ENCODE data around the gene CLCN7. TPM values are rescaled to one million over a fixed set of nuclear protein-coding genes. Genes with fewer than 3 reads are reported as not detected.

CLCN7 gene
- total and polyA plus RNA-seq, 8 donors: 8.7 to 489 (median 55.1) TPM

GRCh38 chr16:1425616-1426370, 49.0 kb downstream of the CLCN7 start:
- no peaks in the 10 kb centered on the region for H3K27me3 ChIP-seq
- H3K36me3 ChIP-seq: no peaks in the 10 kb centered on the region
- no peaks in the 10 kb centered on the region for H3K9me3 ChIP-seq
- WGBS, 5 donors: 80 to 88% (median 83%) methylated on average over 10 to 16 of the region's 16 CpGs
- TF ChIP-seq, protein P1, sequence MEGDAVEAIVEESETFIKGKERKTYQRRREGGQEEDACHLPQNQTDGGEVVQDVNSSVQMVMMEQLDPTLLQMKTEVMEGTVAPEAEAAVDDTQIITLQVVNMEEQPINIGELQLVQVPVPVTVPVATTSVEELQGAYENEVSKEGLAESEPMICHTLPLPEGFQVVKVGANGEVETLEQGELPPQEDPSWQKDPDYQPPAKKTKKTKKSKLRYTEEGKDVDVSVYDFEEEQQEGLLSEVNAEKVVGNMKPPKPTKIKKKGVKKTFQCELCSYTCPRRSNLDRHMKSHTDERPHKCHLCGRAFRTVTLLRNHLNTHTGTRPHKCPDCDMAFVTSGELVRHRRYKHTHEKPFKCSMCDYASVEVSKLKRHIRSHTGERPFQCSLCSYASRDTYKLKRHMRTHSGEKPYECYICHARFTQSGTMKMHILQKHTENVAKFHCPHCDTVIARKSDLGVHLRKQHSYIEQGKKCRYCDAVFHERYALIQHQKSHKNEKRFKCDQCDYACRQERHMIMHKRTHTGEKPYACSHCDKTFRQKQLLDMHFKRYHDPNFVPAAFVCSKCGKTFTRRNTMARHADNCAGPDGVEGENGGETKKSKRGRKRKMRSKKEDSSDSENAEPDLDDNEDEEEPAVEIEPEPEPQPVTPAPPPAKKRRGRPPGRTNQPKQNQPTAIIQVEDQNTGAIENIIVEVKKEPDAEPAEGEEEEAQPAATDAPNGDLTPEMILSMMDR (IDR thresholded peaks at IDR 0.05): no peak
- TF ChIP-seq POLR2A (IDR thresholded peaks at IDR 0.05): no peak
- TF ChIP-seq EP300 (IDR thresholded peaks at IDR 0.05): no peak
- peaks cover 23 to 38% (median 35%) of the 10 kb centered on the region in 4 donors for H3K4me1 ChIP-seq
- no peak overlapping the region for H3K27ac ChIP-seq
- intact Hi-C loops (cut with DNase I; ENCODE audit: low total_unique reads): no loop called here
- no peak overlapping the region for H3K4me3 ChIP-seq
- no peak for DNase-seq

DNA sequence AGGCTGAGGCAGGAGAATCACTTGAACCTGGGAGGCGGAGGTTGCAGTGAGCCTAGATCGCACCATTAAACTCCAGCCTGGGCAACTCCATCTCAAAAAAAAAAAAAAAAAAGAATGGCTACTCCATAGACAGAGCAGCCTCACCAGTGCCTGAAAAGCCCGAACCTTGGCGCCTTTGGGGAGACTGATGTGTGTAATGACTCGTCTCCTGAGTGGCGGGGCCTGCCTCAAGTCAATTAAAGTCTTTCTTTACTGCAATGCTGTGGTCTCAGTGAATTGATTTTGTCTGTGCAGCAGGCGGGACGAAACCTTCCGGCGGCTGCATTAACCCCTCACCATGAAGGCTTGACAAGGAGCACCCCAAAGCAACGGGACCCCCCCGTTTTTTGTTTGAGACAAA, 50.8 kb downstream of the CLCN7 start:
- Histone ChIP-seq H3K4me1 (peaks cover 17 to 35% (median 30%) of the 10 kb centered on the region in 4 donors), H3K36me3 (no peaks in the 10 kb centered on the region), H3K27ac (no peak overlapping the region), H3K27me3 (no peaks in the 10 kb centered on the region), H3K9me3 (no peaks in the 10 kb centered on the region), H3K4me3 (no peak overlapping the region)
- 90 to 96% (median 93%) methylated on average over 9 to 12 of the region's 12 CpGs for WGBS, 5 donors
- no peak for DNase-seq
- intact Hi-C loops (cut with DNase I; ENCODE audit: low total_unique reads): no loop called here
- TF ChIP-seq EP300 (IDR thresholded peaks at IDR 0.05) (no peak), POLR2AphosphoS5 (IDR thresholded peaks at IDR 0.05) (no peak), POLR2A (IDR thresholded peaks at IDR 0.05) (no peak)
- TF ChIP-seq, protein P1 (IDR thresholded peaks at IDR 0.05): no peak

DNA sequence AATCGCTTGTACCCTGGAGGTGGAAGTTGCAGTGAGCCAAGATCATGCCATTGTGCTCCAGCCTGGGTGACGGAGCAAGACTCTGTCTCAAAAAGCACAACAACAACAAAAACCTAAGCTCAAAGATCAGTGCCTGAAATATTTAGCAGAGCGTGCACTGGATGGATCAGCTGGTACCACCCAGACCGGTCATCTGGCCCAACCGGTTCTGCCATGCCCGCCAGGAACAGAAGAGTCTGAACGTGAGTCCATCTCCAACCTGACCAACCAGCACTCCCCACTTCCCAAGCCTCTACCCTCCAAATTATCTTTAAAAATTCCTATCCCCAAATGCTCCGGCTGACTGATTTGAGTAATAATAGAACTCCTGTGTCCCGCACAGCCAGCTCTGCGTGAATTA, 52.8 kb downstream of the CLCN7 start:
- 70 to 78% (median 76%) methylated on average over 10 of the region's 10 CpGs for WGBS, 5 donors
- peak overlapping the region in 4 of 5 donors; percentile 86 to 98 (median 94) for H3K27ac ChIP-seq
- H3K4me3 ChIP-seq: no peak overlapping the region
- peaks cover 0 to 13% (median 8%) of the 10 kb centered on the region in 4 donors for H3K36me3 ChIP-seq
- no peaks in the 10 kb centered on the region for H3K9me3 ChIP-seq
- H3K4me1 ChIP-seq: peaks cover 17 to 44% (median 38%) of the 10 kb centered on the region in 4 donors
- H3K27me3 ChIP-seq: no peaks in the 10 kb centered on the region
- intact Hi-C loops (cut with DNase I; ENCODE audit: low total_unique reads): no loop called here
- no peak for DNase-seq
- TF ChIP-seq POLR2AphosphoS5 (IDR thresholded peaks at IDR 0.05): no peak
- TF ChIP-seq, protein P1 (IDR thresholded peaks at IDR 0.05): no peak
- no peak for TF ChIP-seq POLR2A (IDR thresholded peaks at IDR 0.05)
- no peak for TF ChIP-seq EP300 (IDR thresholded peaks at IDR 0.05)

DNA sequence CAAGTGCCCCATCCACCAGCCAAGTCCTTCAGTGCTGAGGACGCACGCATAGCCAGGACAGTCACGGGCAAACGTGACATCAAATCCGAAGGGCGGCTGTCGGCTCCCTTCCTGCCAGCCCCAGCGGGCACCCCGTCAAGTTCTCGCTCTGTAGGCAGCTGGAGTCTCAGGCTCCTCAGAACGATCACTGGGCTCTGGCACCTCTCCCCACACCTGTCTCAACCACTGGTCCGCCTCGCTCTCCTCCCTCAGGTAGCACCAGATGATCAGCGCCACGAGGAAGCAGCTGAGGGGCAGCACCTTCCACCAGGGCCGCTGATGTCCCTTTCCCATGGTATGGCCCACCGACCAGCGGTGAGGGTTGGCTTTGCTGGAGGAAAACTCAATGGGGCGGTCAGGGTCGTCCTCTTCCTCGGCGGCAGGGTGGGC, 54.7 kb downstream of the CLCN7 start:
- no peak for DNase-seq
- TF ChIP-seq, protein P1 (IDR thresholded peaks at IDR 0.05): no peak
- TF ChIP-seq POLR2A (IDR thresholded peaks at IDR 0.05) (no peak), EP300 (IDR thresholded peaks at IDR 0.05) (no peak), POLR2AphosphoS5 (IDR thresholded peaks at IDR 0.05) (no peak)

More for the DNA sequence above, 54.7 kb downstream of the CLCN7 start:
- Histone ChIP-seq H3K4me3 (peak overlapping the region; percentile 71 to 100 (median 93)), H3K9me3 (no peaks in the 10 kb centered on the region), H3K27me3 (no peaks in the 10 kb centered on the region), H3K36me3 (peaks cover 0 to 13% (median 8%) of the 10 kb centered on the region in 4 donors), H3K4me1 (peaks cover 19 to 47% (median 40%) of the 10 kb centered on the region in 4 donors), H3K27ac (peak overlapping the region; percentile 60 to 98 (median 93))
- intact Hi-C loops (cut with DNase I; ENCODE audit: low total_unique reads): no loop called here
- 1 to 4% (median 1%) methylated on average over 14 to 22 of the region's 22 CpGs for WGBS, 5 donors

Data from stomach (tissue), 9 donors.